Measurements from ENCODE around the gene DNAJC3.
"Not testable (repeated sequence)": the region's sequence is repeated elsewhere in the genome, so short reads cannot be mapped to it uniquely, and the experiment has no call there.

DNAJC3 gene

DNA sequence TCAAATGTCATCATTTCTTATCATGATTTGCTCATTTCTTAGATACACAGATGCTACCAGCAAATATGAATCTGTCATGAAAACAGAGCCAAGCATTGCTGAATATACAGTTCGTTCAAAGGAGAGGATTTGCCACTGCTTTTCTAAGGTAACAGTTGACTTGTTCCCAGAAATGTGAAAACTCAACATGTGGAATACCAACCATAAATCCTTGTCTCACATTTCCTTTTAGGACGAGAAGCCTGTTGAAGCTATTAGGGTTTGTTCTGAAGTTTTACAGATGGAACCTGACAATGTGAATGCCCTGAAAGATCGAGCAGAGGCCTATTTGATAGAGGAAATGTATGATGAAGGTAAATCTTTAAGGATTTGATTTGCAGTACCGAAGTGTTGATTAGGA, 86.7 kb downstream of the DNAJC3 start:
- no peaks in the 10 kb centered on the region for H3K36me3 ChIP-seq (ENCODE audit: insufficient read depth, low read length)
- H3K27ac ChIP-seq = no peak overlapping the region
- no peak overlapping the region for H3K4me3 ChIP-seq
- no peak for TF ChIP-seq POLR2AphosphoS5 (IDR thresholded peaks at IDR 0.05; ENCODE audit: borderline replicate concordance, low read depth, low read length)
- no peak for TF ChIP-seq FOXP2 (optimal IDR thresholded peaks at IDR 0.05; ENCODE audit: control extremely low read depth, extremely low read length, insufficient read depth)
- no peak for TF ChIP-seq EZH2 (IDR thresholded peaks at IDR 0.05)
- no peaks in the 10 kb centered on the region for H3K9me3 ChIP-seq (ENCODE audit: low read depth, low read length)
- H3K9ac ChIP-seq (ENCODE audit: insufficient read length) = no peak overlapping the region
- DNase-seq (ENCODE audit: low read depth, low spot score) = no peak

DNA sequence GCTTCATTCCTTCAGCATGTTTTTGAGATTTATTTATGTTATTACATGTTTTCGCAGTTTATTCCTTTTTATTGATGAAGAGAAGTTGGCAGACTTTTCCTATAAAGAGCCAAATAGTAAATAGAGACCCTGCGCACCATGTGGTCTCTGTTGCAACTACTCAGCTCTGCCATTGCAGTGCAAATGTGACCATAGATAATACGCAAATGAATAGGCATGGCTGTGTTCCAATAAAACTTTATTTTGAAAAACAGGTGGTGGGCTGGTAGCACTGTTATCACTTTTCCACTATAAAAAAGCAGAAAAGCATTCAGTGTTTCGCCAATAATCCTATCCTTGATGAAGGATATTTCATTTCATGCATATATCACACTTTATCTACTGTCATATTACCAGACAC, 95.0 kb downstream of the DNAJC3 start:
- TF ChIP-seq EZH2 (IDR thresholded peaks at IDR 0.05) = no peak
- TF ChIP-seq POLR2AphosphoS5 (IDR thresholded peaks at IDR 0.05; ENCODE audit: borderline replicate concordance, low read depth, low read length) = no peak
- TF ChIP-seq FOXP2 (optimal IDR thresholded peaks at IDR 0.05; ENCODE audit: control extremely low read depth, extremely low read length, insufficient read depth) = no peak
- H3K4me3 ChIP-seq = no peak overlapping the region
- no peak overlapping the region for H3K9ac ChIP-seq (ENCODE audit: insufficient read length)
- no peak overlapping the region for H3K27ac ChIP-seq
- no peaks in the 10 kb centered on the region for H3K9me3 ChIP-seq (ENCODE audit: low read depth, low read length)
- no peak for DNase-seq (ENCODE audit: low read depth, low spot score)
- H3K36me3 ChIP-seq (ENCODE audit: insufficient read depth, low read length) = no peaks in the 10 kb centered on the region

DNA sequence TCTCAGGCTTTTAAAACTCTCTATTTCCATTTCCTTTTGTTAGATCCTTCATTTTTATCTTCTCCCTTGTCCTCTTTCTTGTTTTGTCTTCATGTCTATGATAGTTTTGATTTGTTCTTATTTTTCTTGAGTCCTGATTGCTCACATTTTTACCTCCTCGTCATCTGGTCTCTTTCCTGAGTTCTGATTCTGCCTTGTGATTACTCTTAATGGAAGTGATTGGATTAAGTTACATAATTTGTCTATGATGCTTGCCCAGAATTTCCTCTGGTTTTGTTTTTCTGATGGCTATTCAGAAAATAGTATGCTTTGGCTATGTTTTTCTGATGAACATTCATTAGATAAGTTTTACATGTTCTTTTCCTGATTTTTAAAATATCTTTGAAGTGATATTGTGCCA, 102.6 kb downstream of the DNAJC3 start:
- Histone ChIP-seq H3K36me3 (ENCODE audit: insufficient read depth, low read length) (no peaks in the 10 kb centered on the region), H3K9ac (ENCODE audit: insufficient read length) (no peak overlapping the region), H3K9me3 (ENCODE audit: low read depth, low read length) (no peaks in the 10 kb centered on the region), H3K27ac (no peak overlapping the region), H3K4me3 (no peak overlapping the region)
- DNase-seq (ENCODE audit: low read depth, low spot score) = no peak
- no peak for TF ChIP-seq EZH2 (IDR thresholded peaks at IDR 0.05)
- no peak for TF ChIP-seq POLR2AphosphoS5 (IDR thresholded peaks at IDR 0.05; ENCODE audit: borderline replicate concordance, low read depth, low read length)

DNA sequence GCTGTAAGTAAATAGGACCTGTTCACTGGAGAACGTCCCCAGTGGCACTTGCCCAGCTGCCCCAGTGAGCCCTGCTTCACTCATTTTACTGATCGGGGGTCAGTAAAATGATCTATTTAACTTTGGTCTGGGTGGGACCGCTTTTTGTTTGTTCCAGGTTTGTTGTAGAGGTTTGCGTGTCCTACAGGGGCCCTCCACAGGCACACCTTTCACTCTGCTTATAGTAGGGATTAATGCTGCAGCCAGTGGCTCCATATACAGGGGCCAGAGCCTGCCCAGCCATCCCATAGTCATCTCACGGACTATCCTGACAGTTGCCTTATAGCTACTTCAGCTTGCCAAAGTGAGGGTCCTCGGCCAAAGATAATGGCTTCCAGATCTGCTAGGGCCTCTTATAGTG, 104.1 kb downstream of the DNAJC3 start:
- Histone ChIP-seq H3K9ac (ENCODE audit: insufficient read length) (no peak overlapping the region), H3K36me3 (ENCODE audit: insufficient read depth, low read length) (no peaks in the 10 kb centered on the region), H3K9me3 (ENCODE audit: low read depth, low read length) (no peaks in the 10 kb centered on the region), H3K4me3 (no peak overlapping the region), H3K27ac (no peak overlapping the region)
- no peak for DNase-seq (ENCODE audit: low read depth, low spot score)
- no peak for TF ChIP-seq POLR2AphosphoS5 (IDR thresholded peaks at IDR 0.05; ENCODE audit: borderline replicate concordance, low read depth, low read length)
- TF ChIP-seq FOXP2 (optimal IDR thresholded peaks at IDR 0.05; ENCODE audit: control extremely low read depth, extremely low read length, insufficient read depth) = no peak
- no peak for TF ChIP-seq EZH2 (IDR thresholded peaks at IDR 0.05)

DNA sequence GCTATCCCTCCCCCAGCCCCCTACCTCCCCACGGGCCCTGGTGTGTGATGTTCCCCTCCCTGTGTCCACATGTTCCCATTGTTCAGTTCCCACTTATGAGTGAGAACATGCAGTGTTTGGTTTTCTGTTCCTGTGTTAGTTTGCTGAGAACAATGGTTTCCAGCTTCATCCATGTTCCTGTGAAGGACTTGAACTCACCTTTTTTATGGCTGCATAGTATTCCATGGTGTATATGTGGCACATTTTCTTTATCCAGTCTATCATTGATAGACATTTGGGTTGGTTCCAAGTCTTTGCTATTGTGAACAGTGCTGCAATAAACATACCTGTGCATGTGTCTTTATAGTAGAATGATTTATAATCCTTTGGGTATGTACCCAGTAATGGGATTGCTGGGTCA, 105.0 kb downstream of the DNAJC3 start:
- H3K9me3 ChIP-seq (ENCODE audit: low read depth, low read length); H3K36me3 ChIP-seq (ENCODE audit: insufficient read depth, low read length); H3K9ac ChIP-seq (ENCODE audit: insufficient read length); DNase-seq (ENCODE audit: low read depth, low spot score); H3K4me3 ChIP-seq; H3K27ac ChIP-seq: not testable (repeated sequence)

DNA sequence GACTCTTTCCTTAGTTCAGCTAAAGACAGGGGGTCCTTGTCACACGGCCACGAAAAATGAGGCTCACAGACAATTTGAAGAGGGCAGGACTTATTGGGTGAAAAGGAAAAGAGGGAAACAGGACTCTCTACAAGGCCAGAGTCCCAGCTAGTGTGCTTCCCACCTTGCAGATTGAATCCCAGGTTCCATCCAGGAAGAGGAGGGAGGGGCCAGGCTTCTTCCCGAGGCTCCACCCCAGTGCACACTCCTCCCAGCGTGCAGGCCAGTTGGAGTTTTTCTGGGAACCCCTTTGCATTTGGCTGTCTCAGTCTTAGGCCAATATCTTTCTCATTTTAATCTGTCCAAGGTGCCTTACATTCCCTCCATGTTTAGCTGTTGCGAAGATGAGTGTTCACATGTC, 106.8 kb downstream of the DNAJC3 start:
- DNase-seq (ENCODE audit: low read depth, low spot score) = no peak
- Histone ChIP-seq H3K9me3 (ENCODE audit: low read depth, low read length) (no peaks in the 10 kb centered on the region), H3K9ac (ENCODE audit: insufficient read length) (no peak overlapping the region), H3K27ac (no peak overlapping the region), H3K4me3 (no peak overlapping the region), H3K36me3 (ENCODE audit: insufficient read depth, low read length) (no peaks in the 10 kb centered on the region)
- TF ChIP-seq FOXP2 (optimal IDR thresholded peaks at IDR 0.05; ENCODE audit: control extremely low read depth, extremely low read length, insufficient read depth) (no peak), POLR2AphosphoS5 (IDR thresholded peaks at IDR 0.05; ENCODE audit: borderline replicate concordance, low read depth, low read length) (no peak), EZH2 (IDR thresholded peaks at IDR 0.05) (no peak)

DNA sequence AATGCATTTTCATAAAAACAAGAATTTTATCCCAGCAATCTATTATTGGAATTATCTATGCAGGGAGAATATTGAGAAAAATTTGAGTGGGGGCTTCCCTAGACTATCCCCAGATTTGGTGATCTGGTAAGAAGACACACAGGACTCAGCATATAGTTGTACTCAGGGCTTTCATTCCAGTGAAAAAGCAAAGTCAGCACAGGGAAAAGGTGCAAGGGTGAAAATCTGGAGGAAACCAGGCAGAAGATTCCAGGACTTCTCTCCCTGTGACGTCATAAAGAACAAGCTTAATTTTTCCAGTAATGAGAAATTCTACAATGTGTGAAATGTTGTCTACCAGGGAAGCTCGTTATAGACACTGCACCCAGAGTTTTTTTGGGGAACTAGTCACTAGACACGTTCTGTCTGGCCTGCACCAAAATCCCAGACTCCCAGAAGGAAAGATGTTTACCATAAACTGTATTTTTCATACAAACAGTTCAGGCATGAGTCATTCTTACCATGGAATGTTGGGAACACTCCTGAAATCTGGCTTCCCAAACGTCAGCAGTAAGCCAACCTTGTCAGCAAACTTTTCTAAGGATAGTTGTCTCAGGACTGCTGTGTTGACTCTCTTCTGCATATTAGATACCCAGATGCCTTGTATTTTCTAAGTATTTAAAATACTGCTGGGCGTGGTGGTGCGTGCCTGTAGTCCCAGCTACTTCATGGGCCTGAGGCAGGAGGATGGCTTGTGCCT, 107.4 kb downstream of the DNAJC3 start:
- Histone ChIP-seq H3K9ac (ENCODE audit: insufficient read length) (no peak overlapping the region), H3K9me3 (ENCODE audit: low read depth, low read length) (no peaks in the 10 kb centered on the region), H3K4me3 (no peak overlapping the region), H3K27ac (no peak overlapping the region), H3K36me3 (ENCODE audit: insufficient read depth, low read length) (no peaks in the 10 kb centered on the region)
- no peak for DNase-seq (ENCODE audit: low read depth, low spot score)
- TF ChIP-seq FOXP2 (optimal IDR thresholded peaks at IDR 0.05; ENCODE audit: control extremely low read depth, extremely low read length, insufficient read depth) (no peak), EZH2 (IDR thresholded peaks at IDR 0.05) (no peak), POLR2AphosphoS5 (IDR thresholded peaks at IDR 0.05; ENCODE audit: borderline replicate concordance, low read depth, low read length) (no peak)

DNA sequence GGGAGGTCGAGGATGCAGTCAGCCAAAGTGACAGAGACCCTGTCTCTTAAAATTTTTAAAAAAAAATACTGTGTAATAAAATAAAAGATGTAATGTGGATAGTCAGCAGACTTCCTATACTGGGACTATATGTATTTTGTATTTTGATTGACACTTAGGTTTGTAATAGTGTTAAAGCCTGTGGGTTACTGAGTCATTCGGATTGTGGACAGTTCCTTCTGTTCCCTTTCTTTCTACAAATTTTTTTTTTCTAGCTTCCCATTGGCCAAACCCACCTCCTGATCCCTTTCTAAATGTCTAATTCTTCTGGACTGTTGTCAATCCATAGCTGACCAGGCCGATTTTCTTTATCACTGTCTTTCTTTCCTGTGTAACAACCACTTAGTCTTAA, 108.0 kb downstream of the DNAJC3 start:
- TF ChIP-seq EZH2 (IDR thresholded peaks at IDR 0.05) (no peak), FOXP2 (optimal IDR thresholded peaks at IDR 0.05; ENCODE audit: control extremely low read depth, extremely low read length, insufficient read depth) (no peak), POLR2AphosphoS5 (IDR thresholded peaks at IDR 0.05; ENCODE audit: borderline replicate concordance, low read depth, low read length) (no peak)
- Histone ChIP-seq H3K9me3 (ENCODE audit: low read depth, low read length) (no peaks in the 10 kb centered on the region), H3K4me3 (no peak overlapping the region), H3K36me3 (ENCODE audit: insufficient read depth, low read length) (no peaks in the 10 kb centered on the region), H3K9ac (ENCODE audit: insufficient read length) (no peak overlapping the region), H3K27ac (no peak overlapping the region)
- DNase-seq (ENCODE audit: low read depth, low spot score) = no peak

DNA sequence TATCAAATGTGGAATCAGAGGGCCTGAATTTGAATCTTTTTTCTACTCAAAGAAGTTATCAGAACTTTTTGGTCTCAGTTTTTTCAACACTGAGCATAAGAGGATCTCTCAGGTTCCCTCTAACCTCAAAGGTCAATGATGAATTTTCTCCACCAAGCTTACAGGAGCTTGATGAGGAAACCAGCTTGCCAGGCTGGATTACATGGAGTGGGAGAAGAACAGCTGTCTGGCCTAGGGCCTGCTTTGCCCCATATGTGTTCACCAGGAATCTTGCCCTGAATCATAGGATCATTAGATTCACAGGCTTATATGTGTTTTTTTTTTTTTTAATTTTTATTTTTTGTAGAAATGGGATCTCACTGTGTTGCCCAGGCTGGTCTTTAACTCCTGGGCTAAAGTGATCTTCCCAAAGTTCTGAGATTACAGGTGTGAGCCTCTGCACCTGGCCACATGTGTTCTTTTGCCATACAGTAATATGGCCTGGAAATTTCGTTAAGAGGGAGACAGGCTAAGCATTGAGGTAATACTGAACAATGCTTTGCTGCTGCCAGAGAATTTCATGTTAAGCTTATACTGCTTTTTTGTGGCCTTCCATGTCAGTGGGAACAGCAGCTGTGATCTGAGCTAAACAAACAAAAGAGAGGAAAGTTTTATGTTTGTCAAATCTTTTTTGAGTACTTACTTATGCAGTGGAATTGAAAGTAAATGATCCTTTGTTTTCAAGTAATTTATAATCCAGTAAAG, 110.6 kb downstream of the DNAJC3 start:
- no peak overlapping the region for H3K9ac ChIP-seq (ENCODE audit: insufficient read length)
- no peak for DNase-seq (ENCODE audit: low read depth, low spot score)
- no peak for TF ChIP-seq FOXP2 (optimal IDR thresholded peaks at IDR 0.05; ENCODE audit: control extremely low read depth, extremely low read length, insufficient read depth)
- no peak overlapping the region for H3K27ac ChIP-seq
- no peaks in the 10 kb centered on the region for H3K36me3 ChIP-seq (ENCODE audit: insufficient read depth, low read length)
- no peak overlapping the region for H3K4me3 ChIP-seq
- no peaks in the 10 kb centered on the region for H3K9me3 ChIP-seq (ENCODE audit: low read depth, low read length)

All from SK-N-MC (cell line).